ENCODE data around the gene HSH2D.

Gene HSH2D

GRCh38 chr19:16121141-16121540, 22.3 kb upstream of the HSH2D start:
- no peak for DNase-seq

GRCh38 chr19:16121967-16122366, 21.5 kb upstream of the HSH2D start:
- no peak for DNase-seq

DNA sequence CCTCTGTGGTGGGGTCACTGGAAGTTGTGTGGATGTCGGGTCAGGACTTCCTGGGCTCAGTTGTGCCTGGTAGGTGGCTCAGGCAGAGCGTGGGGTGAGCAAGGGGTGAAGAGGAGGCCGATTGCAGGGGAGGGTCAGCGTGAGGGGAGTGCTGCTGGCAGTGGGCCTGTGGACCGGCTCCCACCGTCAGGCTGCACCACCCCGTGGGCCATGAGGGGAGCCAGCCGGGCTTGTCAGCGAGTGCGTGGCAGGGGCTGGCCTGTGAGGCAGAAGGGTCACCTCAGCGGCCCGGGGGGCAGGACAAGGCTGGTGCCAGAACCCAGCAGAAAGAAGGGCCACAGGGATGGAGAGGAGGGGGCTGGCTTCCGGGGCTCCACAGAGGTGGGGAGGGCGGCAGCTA, 18.5 kb upstream of the HSH2D start:
- DNase-seq, result no peak

- no peak for DNase-seq
Observed at GRCh38 chr19:16125737-16126495, 17.6 kb upstream of the HSH2D start.

DNA sequence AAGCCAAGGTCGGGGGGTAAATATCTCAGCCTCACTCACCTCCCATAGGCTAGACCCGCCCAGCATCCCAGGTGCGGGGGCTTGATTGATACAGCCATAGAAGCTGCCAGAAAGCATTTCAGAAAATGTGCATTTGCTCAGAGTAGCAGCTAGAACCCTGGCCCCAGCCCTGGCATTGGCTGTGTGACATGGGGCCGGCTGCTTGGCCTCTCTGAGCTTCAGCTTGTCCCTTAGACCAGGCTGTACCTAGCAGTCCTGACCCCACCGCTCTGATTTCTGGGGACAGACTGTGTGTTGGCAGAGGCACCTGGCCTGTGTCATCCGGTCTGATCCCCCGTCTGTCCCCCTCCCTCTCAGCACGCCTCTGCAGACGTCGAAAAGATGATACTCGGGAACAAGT, 16.4 kb upstream of the HSH2D start:
- no peak for DNase-seq

GRCh38 chr19:16127776-16128371, 15.6 kb upstream of the HSH2D start:
- DNase-seq, result no peak

- no peak for DNase-seq
Observed at GRCh38 chr19:16131648-16132047, 11.8 kb upstream of the HSH2D start.

DNA sequence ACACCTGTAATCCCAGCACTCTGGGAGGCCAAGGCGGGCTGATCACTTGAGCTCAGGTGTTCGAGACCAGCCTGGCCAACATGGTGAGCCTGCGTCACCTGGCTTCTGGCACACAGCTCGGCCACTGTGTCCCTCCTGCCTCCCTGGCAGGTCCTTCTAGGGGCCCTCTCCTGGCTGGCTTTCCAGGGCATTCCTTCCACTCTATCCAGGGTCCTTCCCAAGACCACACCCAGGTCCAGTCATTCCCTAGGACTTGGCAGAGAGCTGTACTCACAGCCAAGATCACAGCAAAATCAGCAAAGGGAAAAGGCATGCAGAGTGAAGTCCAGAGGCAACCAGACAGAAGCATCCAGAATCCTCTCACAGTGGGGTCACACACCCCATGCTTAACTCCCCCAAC, 9.7 kb upstream of the HSH2D start:
- no peak for DNase-seq

DNA sequence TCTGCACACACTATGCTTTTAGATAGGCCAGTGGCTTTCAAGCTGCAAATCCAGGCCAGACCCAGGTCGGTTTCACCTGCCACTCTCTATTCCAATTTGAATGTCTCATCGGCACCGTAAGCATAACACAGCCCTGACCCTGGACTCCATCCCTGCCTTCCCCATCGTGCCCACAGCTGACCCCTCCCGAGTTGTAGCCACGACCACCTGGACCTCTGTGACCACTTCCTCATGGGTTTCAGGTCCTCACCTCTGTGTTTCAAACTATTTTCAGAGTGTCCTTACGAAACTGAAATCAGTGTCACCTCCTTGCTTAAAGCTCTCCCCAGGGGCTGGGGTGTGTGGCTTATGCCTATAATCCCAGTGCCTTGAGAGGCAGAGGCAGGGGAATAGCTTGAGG, 9.0 kb upstream of the HSH2D start:
- DNase-seq, result no peak

- no peak for DNase-seq
Observed at GRCh38 chr19:16135430-16136127, 7.9 kb upstream of the HSH2D start.

- DNase-seq, result peak; percentile 1
Observed at GRCh38 chr19:16136185-16136999, 7.1 kb upstream of the HSH2D start.

DNA sequence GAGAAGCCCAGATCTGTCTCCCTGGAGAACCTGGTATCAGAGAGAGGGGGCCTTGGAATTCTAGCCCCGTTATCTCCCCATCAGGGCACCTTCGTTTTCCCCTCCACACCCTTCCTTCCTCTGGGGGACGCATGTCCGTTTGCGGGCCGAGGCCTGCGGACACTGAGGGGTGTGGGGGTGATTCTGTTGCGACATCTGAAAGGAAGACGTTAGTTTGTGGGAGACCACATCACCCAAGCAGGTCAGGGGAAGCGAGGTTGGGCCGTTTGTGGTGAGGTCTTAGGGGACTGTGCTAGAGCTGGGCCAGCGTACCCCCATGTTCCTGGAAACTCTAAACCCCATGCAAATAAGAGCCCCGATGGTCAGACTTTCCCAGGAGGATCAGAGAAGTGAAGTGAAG, 3.7 kb upstream of the HSH2D start:
- no peak for DNase-seq

- no peak for DNase-seq
Observed at GRCh38 chr19:16141043-16141442, 2.4 kb upstream of the HSH2D start.

DNA sequence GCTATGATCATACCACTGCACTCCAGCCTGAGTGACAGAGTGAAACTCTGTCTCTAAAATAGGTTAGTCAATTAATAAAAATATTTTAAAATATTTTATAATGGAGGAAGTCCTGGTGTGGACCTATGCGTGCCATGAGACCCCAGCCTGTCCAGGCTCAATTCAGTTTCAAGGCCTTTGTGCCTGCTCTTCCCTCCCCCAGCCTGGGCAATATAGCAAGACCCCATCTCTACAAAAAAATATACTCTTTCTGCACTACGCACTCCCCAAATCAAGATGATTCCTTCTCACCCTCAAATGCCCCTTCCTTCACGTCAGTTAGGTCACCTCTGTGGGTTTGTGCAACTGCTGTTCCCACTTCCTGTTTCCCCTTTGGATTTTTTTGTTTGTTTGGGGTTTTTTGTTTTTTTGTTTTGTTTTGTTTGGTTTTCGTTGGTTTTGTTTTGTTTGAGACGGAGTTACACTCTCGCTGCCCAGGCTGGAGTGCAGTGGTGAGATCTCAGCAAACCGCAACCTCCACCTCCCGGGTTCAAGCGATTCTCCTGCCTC, 1.4 kb upstream of the HSH2D start:
- DNase-seq, result no peak

- no peak for DNase-seq
Observed at GRCh38 chr19:16144216-16144581, 714 bp downstream of the HSH2D start.

- no peak for DNase-seq
Observed at GRCh38 chr19:16146112-16146511, 2.6 kb downstream of the HSH2D start.

GRCh38 chr19:16148443-16149229, 5.2 kb downstream of the HSH2D start:
- DNase-seq, result no peak

DNA sequence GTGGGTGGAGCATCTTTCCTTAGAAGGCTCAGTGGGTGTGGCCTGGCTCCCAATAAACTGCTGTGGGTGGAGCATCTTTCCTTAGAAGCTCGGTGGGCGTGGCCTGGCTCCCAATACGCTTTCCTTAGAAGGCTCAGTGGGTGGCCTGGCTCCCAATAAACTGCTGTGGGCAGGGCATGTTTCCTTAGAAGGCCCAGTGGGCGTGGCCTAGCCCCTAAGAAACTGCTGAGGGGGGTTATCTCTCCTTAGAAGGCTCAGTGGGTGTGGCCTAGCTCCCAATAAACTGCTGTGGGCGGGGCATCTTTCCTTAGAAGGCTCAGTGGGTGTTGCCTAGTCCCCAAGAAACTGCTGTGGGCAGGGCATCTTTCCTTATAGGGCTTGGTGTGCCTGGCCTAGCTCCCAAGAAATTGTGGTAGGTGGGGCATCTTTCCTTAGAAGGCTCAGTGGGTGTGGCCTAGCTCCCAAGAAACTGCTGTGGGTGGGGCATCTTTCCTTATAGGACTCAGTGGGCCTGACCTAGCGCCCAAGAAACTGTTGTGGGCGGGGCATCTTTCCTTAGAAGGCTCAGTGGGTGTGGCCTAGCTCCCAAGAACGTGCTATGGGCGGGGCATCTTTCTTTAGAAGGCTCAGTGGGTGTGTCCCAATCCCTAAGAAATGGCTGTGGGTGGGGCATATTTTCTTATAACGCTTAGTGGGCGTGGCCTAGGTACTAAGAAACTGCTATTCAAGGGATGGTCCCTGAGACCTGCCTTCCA, 10.3 kb downstream of the HSH2D start:
- no peak for DNase-seq

DNA sequence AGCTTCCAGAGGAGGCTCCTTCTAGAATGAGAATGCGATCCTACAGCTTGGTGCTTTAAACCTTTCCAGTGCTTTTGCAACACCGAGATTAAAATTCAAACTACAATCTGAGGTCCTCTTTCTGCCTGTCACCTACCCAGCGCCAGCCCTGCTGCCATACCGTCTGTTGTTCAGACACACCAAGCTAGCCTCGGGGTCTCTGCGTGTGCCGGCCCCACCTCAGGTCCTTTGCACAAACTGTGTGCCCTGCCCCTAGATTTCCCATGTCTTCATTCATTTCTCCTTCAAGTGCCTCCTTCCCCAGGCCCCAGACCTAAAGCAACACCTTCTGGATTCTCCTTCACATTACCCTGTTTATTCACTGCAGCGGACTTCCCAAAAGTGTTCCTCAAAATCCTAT, 11.1 kb downstream of the HSH2D start:
- DNase-seq, result no peak

- DNase-seq, result no peak
Observed at GRCh38 chr19:16155128-16155527, 11.6 kb downstream of the HSH2D start.

GRCh38 chr19:16156904-16157303, 13.4 kb downstream of the HSH2D start:
- no peak for DNase-seq

GRCh38 chr19:16157601-16158000, 14.1 kb downstream of the HSH2D start:
- DNase-seq, result no peak
